SIG-M5 (cell line): ENCODE data around the gene ATP6V0A1.

Experiments used
- DNase-seq: peaks from one replicate; lab custom pipeline; 2025; lab: John Stamatoyannopoulos, UW

Gene ATP6V0A1

DNA sequence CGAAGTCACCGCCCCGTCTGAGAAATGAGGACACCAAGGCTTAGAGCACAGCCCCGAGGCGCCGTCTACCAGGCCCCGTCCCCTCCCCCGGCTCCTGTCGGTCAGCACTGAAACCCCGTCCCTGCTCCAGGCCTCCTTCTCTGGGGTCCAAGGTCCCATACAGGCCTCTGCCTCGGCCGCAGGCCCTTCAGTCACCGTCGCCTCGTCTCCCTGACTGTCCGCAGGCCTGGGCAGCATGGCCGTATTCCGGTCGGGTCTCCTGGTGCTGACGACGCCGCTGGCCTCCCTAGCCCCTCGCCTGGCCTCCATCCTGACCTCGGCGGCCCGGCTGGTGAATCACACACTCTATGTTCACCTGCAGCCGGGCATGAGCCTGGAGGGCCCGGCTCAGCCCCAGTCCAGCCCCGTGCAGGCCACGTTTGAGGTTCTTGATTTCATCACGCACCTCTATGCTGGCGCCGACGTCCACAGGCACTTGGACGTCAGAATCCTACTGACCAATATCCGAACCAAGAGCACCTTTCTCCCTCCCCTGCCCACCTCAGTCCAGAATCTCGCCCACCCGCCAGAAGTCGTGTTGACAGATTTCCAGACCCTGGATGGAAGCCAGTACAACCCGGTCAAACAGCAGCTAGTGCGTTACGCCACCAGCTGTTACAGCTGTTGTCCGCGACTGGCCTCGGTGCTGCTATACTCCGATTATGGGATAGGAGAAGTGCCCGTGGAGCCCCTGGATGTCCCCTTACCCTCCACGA lies 103.9 kb downstream of the ATP6V0A1 start:
- no peak for DNase-seq

DNA sequence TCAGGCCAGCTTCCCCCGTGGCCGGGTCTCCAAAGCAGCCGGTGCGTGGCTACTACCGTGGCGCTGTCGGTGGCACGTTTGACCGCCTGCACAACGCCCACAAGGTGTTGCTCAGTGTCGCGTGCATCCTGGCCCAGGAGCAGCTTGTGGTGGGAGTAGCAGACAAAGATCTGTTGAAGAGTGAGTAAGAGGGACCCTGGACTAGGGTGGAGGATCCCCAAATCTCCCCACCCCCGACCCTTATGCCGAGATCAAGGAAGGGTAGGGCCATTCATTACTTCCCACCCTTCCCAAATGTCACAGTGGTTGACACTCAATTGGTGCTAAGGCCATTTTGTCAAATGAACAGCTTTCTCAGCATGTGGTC lies 104.4 kb downstream of the ATP6V0A1 start:
- no peak for DNase-seq

DNA sequence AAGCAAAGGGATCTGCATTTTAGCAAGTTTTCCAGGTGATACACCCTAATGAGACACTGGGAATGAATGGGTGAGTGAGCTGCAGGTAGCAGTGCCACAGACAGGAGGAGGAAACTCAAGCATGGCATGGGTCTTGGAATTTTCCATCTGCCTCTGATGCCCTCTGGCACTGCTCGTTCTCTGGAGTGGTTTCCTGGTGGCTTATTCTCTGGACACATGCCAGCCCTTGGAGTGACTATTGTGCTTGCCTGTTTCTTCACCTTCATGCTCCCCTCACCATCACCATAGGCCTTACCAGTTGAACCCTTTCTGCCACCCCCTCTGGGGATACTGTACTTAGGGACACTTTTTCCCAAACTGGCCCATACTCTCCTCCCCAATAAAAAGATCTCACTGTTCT lies 104.9 kb downstream of the ATP6V0A1 start:
- DNase-seq, result no peak

DNA sequence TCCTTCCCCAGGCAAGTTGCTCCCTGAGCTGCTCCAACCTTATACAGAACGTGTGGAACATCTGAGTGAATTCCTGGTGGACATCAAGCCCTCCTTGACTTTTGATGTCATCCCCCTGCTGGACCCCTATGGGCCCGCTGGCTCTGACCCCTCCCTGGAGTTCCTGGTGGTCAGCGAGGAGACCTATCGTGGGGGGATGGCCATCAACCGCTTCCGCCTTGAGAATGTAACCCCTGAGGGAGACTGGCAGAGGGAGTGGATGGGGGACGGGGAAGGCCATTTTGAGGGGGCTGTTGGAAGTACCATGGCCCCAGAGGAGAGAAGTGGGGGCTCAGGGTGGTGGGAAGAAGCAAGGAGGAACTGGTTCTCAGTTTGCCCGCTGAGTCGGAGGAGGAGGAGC lies 105.3 kb downstream of the ATP6V0A1 start:
- DNase-seq, result no peak

DNA sequence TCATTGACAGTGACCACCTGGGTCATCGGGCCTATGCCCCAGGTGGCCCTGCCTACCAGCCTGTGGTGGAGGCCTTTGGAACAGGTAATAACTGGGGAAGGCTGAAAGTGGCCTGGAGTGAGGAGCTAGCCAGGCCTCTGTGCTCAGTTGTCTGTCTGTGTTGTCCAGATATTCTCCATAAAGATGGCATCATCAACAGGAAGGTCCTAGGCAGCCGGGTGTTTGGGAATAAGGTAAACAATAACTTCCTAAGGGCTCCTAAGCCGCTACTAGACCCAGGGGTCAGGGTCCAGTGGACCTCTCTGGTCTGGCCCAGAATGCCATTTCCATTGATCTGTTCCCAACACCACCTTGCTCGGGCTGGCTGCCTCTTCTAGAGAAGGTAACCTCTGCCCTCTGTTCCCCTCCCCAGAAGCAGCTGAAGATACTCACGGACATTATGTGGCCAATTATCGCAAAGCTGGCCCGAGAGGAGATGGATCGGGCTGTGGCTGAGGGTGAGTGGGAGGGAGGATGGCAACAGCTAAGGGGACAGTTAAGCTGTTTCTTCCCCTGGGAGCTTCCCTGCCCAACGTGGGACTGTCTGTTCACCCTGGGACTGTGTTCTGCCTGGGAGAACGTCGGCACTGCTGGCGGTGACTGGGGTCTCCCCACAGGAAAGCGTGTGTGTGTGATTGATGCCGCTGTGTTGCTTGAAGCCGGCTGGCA lies 106.3 kb downstream of the ATP6V0A1 start:
- DNase-seq, result no peak

DNA sequence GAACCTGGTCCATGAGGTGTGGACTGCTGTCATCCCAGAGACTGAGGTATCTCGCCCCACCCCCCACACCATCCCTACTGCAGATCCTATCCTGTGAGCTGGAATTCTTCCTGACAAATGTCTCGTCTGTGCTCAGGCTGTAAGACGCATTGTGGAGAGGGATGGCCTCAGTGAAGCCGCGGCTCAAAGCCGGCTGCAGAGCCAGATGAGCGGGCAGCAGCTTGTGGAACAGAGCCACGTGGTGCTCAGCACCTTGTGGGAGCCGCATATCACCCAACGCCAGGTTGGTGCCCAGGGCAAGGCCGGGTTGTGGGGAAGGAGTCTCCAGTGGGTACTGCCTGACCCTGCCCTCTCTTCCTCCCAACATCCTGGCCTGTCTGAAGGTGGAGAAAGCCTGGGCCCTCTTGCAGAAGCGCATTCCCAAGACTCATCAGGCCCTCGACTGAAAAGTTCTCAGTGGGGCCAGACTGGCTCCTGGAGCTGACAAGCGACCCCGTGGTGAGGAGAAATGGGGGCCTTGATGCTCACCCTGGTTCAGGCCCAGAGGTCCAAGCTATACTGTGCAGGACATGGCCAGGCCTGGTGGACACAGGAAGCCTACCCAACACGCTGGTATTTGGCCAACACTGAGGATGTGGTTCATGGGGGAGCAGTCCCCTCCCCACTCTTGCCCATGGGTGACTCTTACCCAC lies 107.0 kb downstream of the ATP6V0A1 start:
- no peak for DNase-seq

DNA sequence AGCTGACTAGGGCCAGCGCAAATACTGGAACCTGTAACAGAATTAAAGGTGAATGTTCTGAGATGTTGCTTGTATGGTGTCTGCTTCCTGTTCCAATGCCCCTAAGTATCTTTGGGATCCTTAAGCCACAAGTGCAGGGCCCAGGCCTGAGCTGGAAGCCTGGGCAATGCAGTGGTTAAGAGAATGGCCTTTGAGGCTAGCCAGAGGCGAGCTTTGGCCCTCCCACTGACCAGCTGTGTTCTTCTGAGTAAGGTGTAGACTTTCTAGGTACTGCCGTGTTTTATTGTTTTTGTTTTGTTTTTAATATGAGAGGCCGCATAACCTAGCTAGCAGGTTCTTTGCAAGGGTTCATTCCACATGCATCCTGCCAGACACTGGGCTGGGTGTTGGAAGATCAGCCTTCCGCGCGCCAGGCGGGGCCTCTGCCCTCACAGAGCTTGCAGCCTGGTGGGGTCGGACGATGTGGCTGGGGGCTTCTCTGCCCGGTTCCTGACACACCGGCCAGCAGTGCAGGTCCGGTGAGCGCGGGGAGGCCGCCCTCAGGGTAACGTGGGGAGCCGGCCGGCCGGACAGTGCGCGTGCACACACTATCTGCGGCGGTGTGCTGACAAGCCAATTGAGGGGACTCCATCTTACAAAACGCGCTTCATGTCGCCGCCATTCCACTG lies 107.7 kb downstream of the ATP6V0A1 start:
- DNase-seq, result no peak

DNA sequence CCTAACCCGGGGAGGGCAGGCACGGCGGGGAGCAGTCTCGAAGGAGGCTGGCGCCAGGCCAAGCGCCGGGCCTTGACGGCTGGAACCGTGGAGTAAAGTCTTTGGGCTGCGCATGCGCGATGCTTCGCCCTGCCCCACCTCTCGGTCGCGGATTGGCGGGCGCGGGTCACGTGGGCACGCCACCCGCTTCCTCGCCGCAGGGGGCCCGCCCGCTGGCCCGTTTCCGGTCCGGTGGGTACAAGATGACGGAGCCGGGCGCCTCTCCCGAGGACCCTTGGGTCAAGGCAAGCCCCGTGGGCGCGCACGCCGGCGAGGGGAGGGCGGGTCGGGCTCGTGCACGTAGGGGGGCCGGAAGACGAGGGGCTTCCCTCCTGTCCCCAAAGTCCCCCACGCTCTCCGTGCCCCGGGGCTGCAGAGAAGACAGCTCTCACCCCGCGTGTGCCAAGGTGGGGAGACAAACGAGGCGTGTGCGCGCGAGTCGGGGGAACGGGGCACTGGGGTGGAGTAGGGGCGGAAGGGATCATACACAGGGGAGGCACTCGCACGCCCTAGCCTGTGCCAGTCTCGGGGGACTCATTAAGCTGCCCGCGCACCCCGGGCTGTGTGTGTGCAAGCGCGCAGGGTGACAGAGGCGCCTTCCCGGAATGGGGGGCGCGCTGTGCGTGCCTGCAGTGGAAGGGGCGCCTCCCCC lies 108.3 kb downstream of the ATP6V0A1 start, which contains the start of gene MLX:
Gene MLX (plus strand): TSS at position 218 of the 691 bp plus-strand sequence. CDS start 25 bp downstream, at position 243.
- no peak for DNase-seq

DNA sequence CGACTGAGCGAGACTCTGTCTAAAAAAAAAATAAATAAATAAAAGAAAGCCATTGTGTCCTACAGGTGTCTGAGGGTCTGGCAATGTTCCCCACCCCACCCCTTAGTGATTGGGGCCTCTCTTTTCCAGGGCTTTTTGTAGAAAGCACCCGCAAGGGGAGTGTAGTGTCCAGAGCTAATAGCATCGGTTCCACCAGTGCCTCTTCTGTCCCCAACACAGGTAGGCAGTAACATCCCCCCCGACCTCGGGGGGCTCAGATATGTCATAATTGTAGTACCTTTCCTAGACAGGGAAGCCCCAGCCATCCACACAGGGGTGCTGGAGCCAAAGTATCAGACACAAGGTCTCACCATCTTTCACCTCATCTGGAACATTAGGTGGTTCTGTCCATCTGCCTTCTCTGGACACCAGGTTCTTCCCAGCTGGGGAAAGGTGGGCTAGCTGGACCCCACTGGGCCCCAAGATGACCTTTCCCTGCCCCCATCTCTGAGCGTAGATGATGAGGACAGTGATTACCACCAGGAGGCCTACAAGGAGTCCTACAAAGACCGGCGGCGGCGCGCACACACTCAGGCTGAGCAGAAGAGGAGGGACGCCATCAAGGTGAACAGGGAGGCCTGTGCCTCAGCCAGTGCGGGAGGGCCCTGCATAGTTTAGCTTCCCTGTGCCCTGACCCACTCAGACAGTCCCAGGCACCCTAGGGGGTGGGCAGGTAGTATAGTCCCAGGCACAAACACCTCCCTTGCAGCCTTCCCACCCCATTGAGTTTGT lies 109.8 kb downstream of the ATP6V0A1 start:
- no peak for DNase-seq

DNA sequence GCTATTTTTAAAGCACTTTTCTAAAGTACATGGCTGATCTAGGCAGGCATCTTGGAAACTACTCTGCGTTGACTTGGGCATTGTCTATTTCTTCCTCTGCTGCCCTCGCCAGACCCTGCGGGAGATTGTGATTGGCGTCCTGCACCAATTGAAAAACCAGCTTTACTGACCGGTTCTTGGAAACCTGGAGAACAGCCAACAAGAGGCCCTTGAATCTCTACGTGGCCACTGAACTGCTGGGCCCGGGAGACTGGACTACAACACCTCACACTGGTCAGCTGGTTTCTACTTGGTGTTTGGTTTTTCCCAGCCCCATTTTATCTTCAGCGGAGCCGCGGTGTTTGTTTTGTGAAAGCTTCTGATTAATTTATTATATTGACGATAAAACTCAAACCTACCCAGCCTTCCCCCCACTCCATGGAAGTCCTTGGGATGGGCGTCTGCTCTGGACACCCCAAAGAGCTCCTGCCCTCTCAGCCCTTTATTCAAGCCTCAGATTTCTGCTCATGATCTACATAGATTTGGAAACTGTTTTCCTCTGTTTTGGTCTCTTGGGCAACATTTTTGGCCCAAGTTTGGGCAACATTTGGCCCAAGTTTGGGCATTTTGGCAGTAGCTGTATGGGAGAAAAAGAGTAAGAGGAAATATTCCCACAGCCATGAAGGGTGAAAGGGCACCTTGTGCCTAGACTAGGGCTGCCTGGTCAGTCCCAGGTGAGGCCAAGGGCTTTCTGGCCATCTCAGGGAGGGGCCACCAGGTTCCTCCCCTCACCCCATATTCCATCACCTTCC lies 113.0 kb downstream of the ATP6V0A1 start:
- no peak for DNase-seq
